A549 treated with AZD2906 at 1 μM for 4 hours (cell line): ENCODE measurements around the gene CBR1. TPM values are rescaled to one million over a fixed set of nuclear protein-coding genes. Genes with fewer than 3 reads are reported as not detected.

ENCODE experiments used
- total RNA-seq: library from RNA; stranded (reverse); fragments of 200-300 nt; extraction: Qiagen RNA extraction; gene quantifications from 5 replicates; pipeline ENCODE4 v1.2.3, GENCODE V29; 2022

Gene CBR1
- total RNA-seq: 144 to 169 TPM (median 164 TPM) in 5 replicates

DNA sequence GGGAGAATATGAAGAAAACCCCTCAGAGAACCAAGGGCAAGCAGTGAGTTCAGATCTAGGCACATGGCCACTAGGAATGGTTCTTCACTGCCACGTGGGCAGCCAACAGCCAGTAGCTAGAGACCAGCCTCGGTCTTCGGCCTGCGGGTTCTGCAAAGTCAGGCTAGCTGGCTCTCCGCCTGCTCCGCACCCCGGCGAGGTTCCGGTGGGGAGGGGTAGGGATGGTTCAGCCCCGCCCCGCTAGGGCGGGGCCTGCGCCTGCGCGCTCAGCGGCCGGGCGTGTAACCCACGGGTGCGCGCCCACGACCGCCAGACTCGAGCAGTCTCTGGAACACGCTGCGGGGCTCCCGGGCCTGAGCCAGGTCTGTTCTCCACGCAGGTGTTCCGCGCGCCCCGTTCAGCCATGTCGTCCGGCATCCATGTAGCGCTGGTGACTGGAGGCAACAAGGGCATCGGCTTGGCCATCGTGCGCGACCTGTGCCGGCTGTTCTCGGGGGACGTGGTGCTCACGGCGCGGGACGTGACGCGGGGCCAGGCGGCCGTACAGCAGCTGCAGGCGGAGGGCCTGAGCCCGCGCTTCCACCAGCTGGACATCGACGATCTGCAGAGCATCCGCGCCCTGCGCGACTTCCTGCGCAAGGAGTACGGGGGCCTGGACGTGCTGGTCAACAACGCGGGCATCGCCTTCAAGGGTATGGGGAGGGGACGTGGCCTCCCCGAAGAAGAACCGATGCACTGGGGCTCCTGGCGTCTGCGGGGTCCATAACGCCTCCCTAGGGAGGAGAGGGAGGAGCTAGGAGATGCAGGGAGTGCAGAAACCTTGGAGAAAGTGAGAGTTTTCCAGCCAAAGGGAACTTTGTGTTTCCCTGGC, at the start of gene CBR1:
CBR1 (plus strand) TSS at position 312 of the 871 bp plus-strand sequence; CDS start at position 404, 92 bp downstream.

DNA sequence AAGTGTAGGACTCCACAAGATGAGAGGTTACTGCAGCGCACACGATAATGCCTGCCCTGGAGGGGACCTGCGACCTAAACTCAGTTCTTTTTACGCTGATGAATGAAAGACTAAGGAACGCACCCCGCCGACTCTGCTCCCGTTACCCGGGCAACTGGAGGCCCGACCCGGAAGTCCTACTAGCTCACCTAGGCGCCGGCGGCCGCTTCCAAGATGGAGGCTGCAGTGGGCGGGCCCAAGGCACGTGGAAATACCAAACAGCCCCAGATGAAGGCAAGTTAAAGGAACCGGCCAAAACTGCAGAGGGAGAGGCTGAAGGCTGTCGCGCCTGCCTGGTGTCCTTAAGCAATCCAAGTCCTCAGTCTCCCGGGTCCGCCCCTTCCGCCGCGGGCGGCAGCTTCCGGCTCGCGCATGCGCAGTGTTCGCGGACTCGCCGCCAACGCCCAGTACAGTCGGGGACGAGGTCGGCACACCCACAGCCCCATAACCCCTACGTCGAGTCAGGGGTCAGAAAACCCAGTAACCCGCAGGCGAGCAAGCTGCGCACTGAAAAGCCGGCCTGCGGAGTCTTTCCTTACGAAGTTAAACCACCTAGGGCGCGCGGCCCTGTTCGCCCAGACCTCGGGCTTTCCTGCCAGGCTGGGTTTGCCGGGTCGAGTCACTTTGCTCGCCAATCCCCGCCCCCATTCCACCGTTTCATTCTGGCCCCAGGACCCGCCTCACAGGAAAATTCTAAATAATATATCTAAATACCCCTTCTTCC, 9.5 kb upstream of the CBR1 start, which contains the start of gene SETD4:
SETD4 (minus strand) TSS at position 368 of the 763 bp plus-strand sequence. CDS start 1,638 bp downstream, outside the sequence.

Other genes with a start within 250 kb of the CBR1 start
- 8.8 to 10.5 TPM (median 9.7 TPM) in 5 replicates for gene SETD4, start 9.5 kb upstream of the CBR1 start, total RNA-seq
- gene CBR3, start 65.1 kb downstream of the CBR1 start, total RNA-seq: 9.9 to 11.6 TPM (median 11.3 TPM) in 5 replicates
- gene DOP1B, start 86.8 kb downstream of the CBR1 start, total RNA-seq: 3.4 to 4.3 TPM (median 3.5 TPM) in 5 replicates